K562 (cell line): ENCODE data around the gene BSN. TPM values are rescaled to one million over a fixed set of nuclear protein-coding genes. Genes with fewer than 3 reads are reported as not detected.

Source experiments
- ATAC-seq: fragments of 200-7000 bp; cut with Tn5 transposase; 3 replicates; pipeline ENCODE4 v1.9.1; 2020; ENCODE audit warnings: moderate library complexity
- BruUV-seq: library from RNA; stranded (reverse); fragments of 400-500 nt; replicated peaks from 2 replicates; lab custom pipeline; 2021; lab: Mats Ljungman, UMichigan
- CTCF ChIA-PET: fragments of 300-600 bp; formaldehyde crosslinking; extraction: SDS; loops from one replicate; lab custom pipeline; 2021; ENCODE audit warnings: low intra/inter-chr PET ratio; lab: Yijun Ruan, JAX
- POLR2A ChIA-PET: fragments of 300-600, 350-650 bp; sonication (Branson Sonifier 250); formaldehyde crosslinking; extraction: SDS; loops from one replicate; lab custom pipeline; 2021; ENCODE audit warnings: antibody characterized with exemption, inconsistent platforms; lab: Yijun Ruan, JAX
- DNase-seq, 4 experiments: peaks; one replicate each; pipeline versions ENCODE4 v3.0.0 to v3.0.0-alpha.2; 2011 to 2018; ENCODE audit warnings: low spot score in 3 of 4, mixed read lengths in 3 of 4; ENCODE audit errors: extremely low read depth in 1 of 4
- FAIRE-seq: peaks from 2 replicates; lab custom pipeline; 2011; peaks lifted over from hg19 to GRCh38; lab: Jason Lieb, UNC
- H2AFZ ChIP-seq: 2 replicates; pipeline ENCODE4 v1.6.0; 2011; ENCODE audit warnings: low read depth, low read length, control low read depth, inconsistent platforms
- H3K27ac ChIP-seq: fragments of 200-600 bp; 3 replicates; pipeline ENCODE4 v1.8.0; 2011; ENCODE audit warnings: low read depth, mild to moderate bottlenecking, control low read depth, inconsistent platforms, low read length, moderate library complexity, mixed read lengths; ENCODE audit errors: extremely low read depth
- H3K27me3 ChIP-seq, 2 experiments: fragments of 300-600 bp in 1 of 2; 2 replicates in 1 of 2; 3 replicates in 1 of 2; pipeline versions ENCODE4 v1.6.0 to v1.8.0; 2011; ENCODE audit warnings: inconsistent platforms in 2 of 2, low read length in 2 of 2, mild to moderate bottlenecking in 1 of 2, mixed read lengths in 1 of 2, moderate library complexity in 1 of 2; ENCODE audit not compliant: control insufficient read depth in 2 of 2, insufficient read depth in 2 of 2
- H3K36me3 ChIP-seq: fragments of 300-600 bp; 3 replicates; pipeline ENCODE4 v1.8.0; 2011; ENCODE audit warnings: mild to moderate bottlenecking, low read length, inconsistent platforms; ENCODE audit not compliant: control insufficient read depth, insufficient read depth
- H3K4me1 ChIP-seq, 2 experiments: fragments of 200-600 bp in 1 of 2; replicated peaks in 1 of 2; 2 replicates in 1 of 2; 3 replicates in 1 of 2; pipeline versions ENCODE4 v1.5.1 to v1.8.0; 2011; ENCODE audit warnings: inconsistent platforms in 2 of 2, low read length in 2 of 2, mild to moderate bottlenecking in 1 of 2, mixed read lengths in 1 of 2, moderate library complexity in 1 of 2; ENCODE audit not compliant: control insufficient read depth in 2 of 2, insufficient read depth in 2 of 2
- H3K4me2 ChIP-seq: 2 replicates; pipeline ENCODE4 v1.6.1; 2011; ENCODE audit warnings: low read length, control low read depth, inconsistent platforms, mixed read lengths; ENCODE audit not compliant: insufficient read depth
- H3K4me3 ChIP-seq: fragments of 200-600 bp; sonication (generic), shearing (Covaris generic); 2 replicates; pipeline ENCODE4 v1.5.1; 2016; ENCODE audit warnings: control low read depth, inconsistent platforms
- H3K79me2 ChIP-seq: fragments of 200-600 bp; 3 replicates; pipeline ENCODE4 v1.8.0; 2011; ENCODE audit warnings: low read length, inconsistent platforms; ENCODE audit not compliant: control insufficient read depth, insufficient read depth
- H3K9ac ChIP-seq, 2 experiments: 2 replicates each; pipeline versions ENCODE4 v1.6.0 to v1.6.1; 2011; ENCODE audit warnings: low read depth in 2 of 2, low read length in 2 of 2, control low read depth in 1 of 2, inconsistent platforms in 1 of 2, mild to moderate bottlenecking in 1 of 2, mixed read lengths in 1 of 2; ENCODE audit not compliant: insufficient read depth in 1 of 2
- H3K9me1 ChIP-seq: one replicate; pipeline ENCODE4 v1.6.0; 2011; ENCODE audit warnings: inconsistent platforms, mild to moderate bottlenecking, low read length, moderate library complexity; ENCODE audit not compliant: control insufficient read depth, insufficient read depth
- H3K9me3 ChIP-seq: replicated peaks from 2 replicates; pipeline ENCODE4 v1.5.1; 2011; ENCODE audit warnings: low read depth, low read length, inconsistent platforms; ENCODE audit not compliant: control insufficient read depth, insufficient read depth
- H4K20me1 ChIP-seq: replicated peaks from 2 replicates; pipeline ENCODE4 v1.6.1; 2011; ENCODE audit warnings: low read length, inconsistent platforms, mixed read lengths; ENCODE audit not compliant: control insufficient read depth, insufficient read depth
- CBFA2T3 ChIP-seq: fragments of 450-650 bp; IDR thresholded peaks from 2 replicates; pipeline ENCODE4 v1.6.1; 2017
- ETV5 ChIP-seq: sonication (generic); formaldehyde crosslinking; IDR thresholded peaks from 2 replicates; pipeline ENCODE4 v1.4.0; 2020; ENCODE audit warnings: low read depth, mild to moderate bottlenecking, missing genetic modification reagents
- FOS ChIP-seq: IDR thresholded peaks from 3 replicates; pipeline ENCODE4 v1.6.1; 2011; ENCODE audit not compliant: insufficient read length; ENCODE audit errors: extremely low read depth
- HMG20B ChIP-seq: fragments of 250-450 bp; sonication (Bioruptor Pico); IDR thresholded peaks from 2 replicates; pipeline ENCODE4 v1.5.0; 2021; ENCODE audit warnings: mild to moderate bottlenecking
- HOMEZ ChIP-seq: fragments of 250-450 bp; sonication (Bioruptor Pico); IDR thresholded peaks from 2 replicates; pipeline ENCODE4 v1.4.0; 2020; ENCODE audit warnings: mild to moderate bottlenecking, moderate library complexity
- JUN ChIP-seq, 2 experiments: sonication (generic) in 1 of 2; formaldehyde crosslinking in 1 of 2; IDR thresholded peaks; 2 replicates each; pipeline versions ENCODE4 v1.6.1 to v1.8.0; 2012 to 2022; ENCODE audit warnings: borderline replicate concordance in 2 of 2, mild to moderate bottlenecking in 2 of 2, improper control_type of control experiment in 1 of 2, low read depth in 1 of 2, low read length in 1 of 2, missing genetic modification reagents in 1 of 2
- KAT2B ChIP-seq: IDR thresholded peaks from one replicate; pipeline ENCODE4 v1.6.1; 2012; ENCODE audit warnings: low read depth, mild to moderate bottlenecking, control low read depth, inconsistent platforms, low read length, moderate library complexity
- MTA3 ChIP-seq: fragments of 450-650 bp; formaldehyde crosslinking; IDR thresholded peaks from 2 replicates; pipeline ENCODE4 v1.6.1; 2017; ENCODE audit warnings: mild to moderate bottlenecking, borderline replicate concordance
- POLR2AphosphoS5 ChIP-seq: IDR thresholded peaks from 2 replicates; pipeline ENCODE4 v1.6.1; 2011; ENCODE audit warnings: mild to moderate bottlenecking, low read depth, low read length, moderate library complexity; ENCODE audit not compliant: control insufficient read depth, insufficient read depth
- SREBF2 ChIP-seq: sonication (generic); formaldehyde crosslinking; IDR thresholded peaks from 2 replicates; pipeline ENCODE4 v1.4.0; 2020; ENCODE audit warnings: mild to moderate bottlenecking, missing genetic modification reagents
- ZKSCAN3 ChIP-seq: fragments of 250-450 bp; sonication (Bioruptor Pico); IDR thresholded peaks from 2 replicates; pipeline ENCODE4 v1.4.0; 2020
- ZNF280B ChIP-seq: fragments of 250-450 bp; sonication (Bioruptor Pico); IDR thresholded peaks from 2 replicates; pipeline ENCODE4 v1.5.1; 2021; ENCODE audit warnings: mild to moderate bottlenecking
- ZNF311 ChIP-seq: fragments of 250-450 bp; sonication (Bioruptor Pico); IDR thresholded peaks from 2 replicates; pipeline ENCODE4 v1.4.0; 2020; ENCODE audit warnings: mild to moderate bottlenecking, moderate library complexity
- ZNF431 ChIP-seq: sonication (generic); formaldehyde crosslinking; IDR thresholded peaks from 2 replicates; pipeline ENCODE4 v1.8.0; 2022; ENCODE audit warnings: mild to moderate bottlenecking, missing genetic modification reagents
- ZNF639 ChIP-seq, 2 experiments: fragments of 200-800 bp in 1 of 2; sonication (Bioruptor generic) in 1 of 2; sonication (generic) in 1 of 2; formaldehyde crosslinking in 1 of 2; IDR thresholded peaks in 1 of 2; conservative IDR thresholded peaks in 1 of 2; 2 replicates each; pipeline versions ENCODE4 v1.5.0 to v1.6.1; 2016 to 2020; ENCODE audit warnings: missing compliant biosample characterization in 1 of 2, missing genetic modification characterization in 1 of 2, missing genetic modification reagents in 1 of 2
- WGBS: fragments of 100-300 bp; shearing (Covaris generic); methylation state at CpG from one replicate; pipeline ENCODE4 v1.1.6; 2016; ENCODE audit warnings: low coverage, mixed read lengths; ENCODE audit not compliant: insufficient coverage; ENCODE audit errors: missing lambda C conversion rate; 5-methylcytosine and 5-hydroxymethylcytosine counted together
- in situ Hi-C: fragments of 300-500 bp; cut with MboI; formaldehyde crosslinking; loops from 4 replicates; pipeline ENCODE4 v1.15.0; 2018; ENCODE audit warnings: inconsistent platforms, mixed read lengths
- intact Hi-C: fragments of 100-400 bp; cut with micrococcal nuclease; formaldehyde crosslinking; loops from 2 replicates; pipeline ENCODE4 v1.14.2; 2022
- polyA plus RNA-seq, 8 experiments: library from polyadenylated mRNA; depleted of rRNA in 4 of 8; stranded (reverse) in 5 of 8; unstranded in 3 of 8; fragments of >200 nt; fragmentation: Nextera tagmentation in 2 of 8; fragmentation: Illumina TruSeq in 1 of 8; extraction: Ambion mirVana in 2 of 8; extraction: Trizol in 1 of 8; gene quantifications; 2 replicates each; pipeline versions ENCODE4 v1.2.1 to v1.2.3, GENCODE V29; 2011 to 2014; ENCODE audit warnings: inconsistent platforms in 1 of 8, missing spikeins in 1 of 8
- total RNA-seq, 7 experiments: library from RNA; depleted of rRNA in 6 of 7; stranded (reverse); fragments of >200 nt in 6 of 7; fragmentation: Illumina TruSeq in 2 of 7; extraction: Trizol in 2 of 7; gene quantifications; 2 replicates each; pipeline versions ENCODE4 v1.2.1 to v1.2.3, GENCODE V29; 2011 to 2021; ENCODE audit warnings: low replicate concordance in 1 of 7
- TF ChIP-seq, protein P1 (sequence below): fragments of 250-450 bp; sonication (Bioruptor Pico); IDR thresholded peaks from 2 replicates; pipeline ENCODE4 v1.9.0; 2021; ENCODE audit warnings: mild to moderate bottlenecking, inconsistent platforms

The BSN gene
- total and polyA plus RNA-seq, 9 of the 15 experiments (the other 6 are each of a cell fraction or from before 2014, with no cell fraction given): 0.03 to 1.5 (median 0.29) TPM

GRCh38 chr3:49664300-49664699 is 110.0 kb downstream of the BSN start:
- CTCF ChIA-PET: no interaction called here
- TF ChIP-seq JUN (IDR thresholded peaks at IDR 0.05; ENCODE audit: borderline replicate concordance, low read depth, low read length) (no peak), JUN (CRISPR knock-in tag; IDR thresholded peaks at IDR 0.05; ENCODE audit: borderline replicate concordance) (no peak), ZNF639 (CRISPR knock-in tag; conservative IDR thresholded peaks at IDR 0.05 in 1 of 2, IDR thresholded peaks at IDR 0.05 in 1 of 2) (no peak), MTA3 (no peak), ZNF280B (CRISPR knock-in tag) (no peak), POLR2AphosphoS5 (no peak), ETV5 (CRISPR knock-in tag) (no peak), SREBF2 (CRISPR knock-in tag) (no peak), KAT2B (no peak), CBFA2T3 (no peak), ZNF431 (CRISPR knock-in tag) (no peak), FOS (no peak), HMG20B (no peak), ZKSCAN3 (CRISPR knock-in tag) (no peak), ZNF311 (CRISPR knock-in tag) (no peak), HOMEZ (no peak)
- TF ChIP-seq, protein P1, sequence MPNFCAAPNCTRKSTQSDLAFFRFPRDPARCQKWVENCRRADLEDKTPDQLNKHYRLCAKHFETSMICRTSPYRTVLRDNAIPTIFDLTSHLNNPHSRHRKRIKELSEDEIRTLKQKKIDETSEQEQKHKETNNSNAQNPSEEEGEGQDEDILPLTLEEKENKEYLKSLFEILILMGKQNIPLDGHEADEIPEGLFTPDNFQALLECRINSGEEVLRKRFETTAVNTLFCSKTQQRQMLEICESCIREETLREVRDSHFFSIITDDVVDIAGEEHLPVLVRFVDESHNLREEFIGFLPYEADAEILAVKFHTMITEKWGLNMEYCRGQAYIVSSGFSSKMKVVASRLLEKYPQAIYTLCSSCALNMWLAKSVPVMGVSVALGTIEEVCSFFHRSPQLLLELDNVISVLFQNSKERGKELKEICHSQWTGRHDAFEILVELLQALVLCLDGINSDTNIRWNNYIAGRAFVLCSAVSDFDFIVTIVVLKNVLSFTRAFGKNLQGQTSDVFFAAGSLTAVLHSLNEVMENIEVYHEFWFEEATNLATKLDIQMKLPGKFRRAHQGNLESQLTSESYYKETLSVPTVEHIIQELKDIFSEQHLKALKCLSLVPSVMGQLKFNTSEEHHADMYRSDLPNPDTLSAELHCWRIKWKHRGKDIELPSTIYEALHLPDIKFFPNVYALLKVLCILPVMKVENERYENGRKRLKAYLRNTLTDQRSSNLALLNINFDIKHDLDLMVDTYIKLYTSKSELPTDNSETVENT (CRISPR knock-in tag): no peak
- TF ChIP-seq, all 486 proteins: peak for 0
- H3K4me1 ChIP-seq: peaks cover 0 to 10% of the 10 kb centered on the region in 2 experiments; a peak in 2 of 5 replicates
- H3K9me3 ChIP-seq: no peaks in the 10 kb centered on the region
- no peak overlapping the region for H3K27ac ChIP-seq
- H3K9me1 ChIP-seq: no peaks in the 10 kb centered on the region
- in situ Hi-C loops (loop anchor here (10.0 kb wide), 1 partner anchor 99 kb away; no protein-coding TSS in a partner anchor), intact Hi-C loops (no loop called here)
- H3K4me3 ChIP-seq: no peak overlapping the region
- ATAC-seq (no peak), DNase-seq (no peak), FAIRE-seq (no peak)
- no peaks in the 10 kb centered on the region for H3K79me2 ChIP-seq
- H3K9ac ChIP-seq: no peak overlapping the region
- H3K27me3 ChIP-seq: no peaks in the 10 kb centered on the region
- POLR2A ChIA-PET: no interaction called here
- BruUV-seq: no TSS peak
- H2AFZ ChIP-seq: no peak overlapping the region
- no peak overlapping the region for H3K4me2 ChIP-seq
- 80% methylated on average over 3 of the region's 11 CpGs for WGBS
- H4K20me1 ChIP-seq: no peaks in the 10 kb centered on the region
- H3K36me3 ChIP-seq: no peaks in the 10 kb centered on the region
